Smooth muscle cell (in vitro differentiated cells): ENCODE measurements around the gene SLC24A3. TPM values are rescaled to one million over a fixed set of nuclear protein-coding genes. Genes with fewer than 3 reads are reported as not detected.

Experiments used
- DNase-seq: peaks from one replicate; lab custom pipeline; 2025; ENCODE audit not compliant: unreplicated experiment; lab: John Stamatoyannopoulos, UW
- H2AFZ ChIP-seq: fragments of 200-600 bp; sonication (generic); 2 replicates; pipeline ENCODE4 v1.6.0; 2016; ENCODE audit warnings: antibody characterized with exemption, low read depth, mild to moderate bottlenecking
- H3F3A ChIP-seq: fragments of 200-600 bp; sonication (generic); 2 replicates; pipeline ENCODE4 v1.6.0; 2017; ENCODE audit warnings: antibody characterized with exemption, low read depth
- H3K27ac ChIP-seq: fragments of 200-600 bp; sonication (generic); 2 replicates; pipeline ENCODE4 v1.5.1; 2016; ENCODE audit warnings: low read depth, mild to moderate bottlenecking
- H3K27me3 ChIP-seq: fragments of 200-600 bp; sonication (generic); 2 replicates; pipeline ENCODE4 v1.6.1; 2016; ENCODE audit warnings: low read depth, mild to moderate bottlenecking
- H3K36me3 ChIP-seq: fragments of 200-600 bp; sonication (generic); 2 replicates; pipeline ENCODE4 v1.5.1; 2016; ENCODE audit warnings: low read depth
- H3K4me1 ChIP-seq: fragments of 200-600 bp; sonication (generic); 2 replicates; pipeline ENCODE4 v1.5.1; 2016; ENCODE audit warnings: low read depth
- H3K4me2 ChIP-seq: fragments of 200-600 bp; sonication (generic); 2 replicates; pipeline ENCODE4 v1.6.0; 2016; ENCODE audit warnings: mild to moderate bottlenecking
- H3K4me3 ChIP-seq: fragments of 200-600 bp; sonication (generic); 2 replicates; pipeline ENCODE4 v1.5.1; 2016; ENCODE audit warnings: mild to moderate bottlenecking
- H3K79me2 ChIP-seq: fragments of 200-600 bp; sonication (generic); 2 replicates; pipeline ENCODE4 v1.6.0; 2016; ENCODE audit warnings: low read depth, mild to moderate bottlenecking
- H3K9ac ChIP-seq: fragments of 200-600 bp; sonication (generic); 2 replicates; pipeline ENCODE4 v1.6.0; 2016; ENCODE audit warnings: low read depth
- H3K9me3 ChIP-seq: fragments of 200-600 bp; sonication (generic); replicated peaks from 2 replicates; pipeline ENCODE4 v1.5.1; 2016; ENCODE audit warnings: low read depth
- H4K20me1 ChIP-seq: fragments of 200-600 bp; sonication (generic); 2 replicates; pipeline ENCODE4 v1.6.0; 2016; ENCODE audit warnings: low read depth
- CTCF ChIP-seq: fragments of 200-600 bp; sonication (generic); IDR thresholded peaks from 2 replicates; pipeline ENCODE4 v1.5.1; 2017; ENCODE audit warnings: borderline replicate concordance, mild to moderate bottlenecking, antibody characterized with exemption; ENCODE audit not compliant: insufficient read depth, poor library complexity, severe bottlenecking
- WGBS: methylation state at CpG from one replicate; pipeline ENCODE4 v1.1.7; 2016; ENCODE audit warnings: low lambda C conversion rate; 5-methylcytosine and 5-hydroxymethylcytosine counted together
- polyA plus RNA-seq: library from polyadenylated mRNA; unstranded; fragments of >200 nt; fragmentation: Nextera tagmentation; extraction: Ambion mirVana; gene quantifications from 2 replicates; pipeline ENCODE4 v1.2.1, GENCODE V29; 2016
- total RNA-seq: library from RNA; depleted of rRNA; stranded (reverse); fragments of >200 nt; gene quantifications from 2 replicates; pipeline ENCODE4 v1.2.3, GENCODE V29; 2014

The SLC24A3 gene
- total RNA-seq (2.5 and 3.5 TPM in 2 replicates), polyA plus RNA-seq (3.2 and 4.3 TPM in 2 replicates)

GRCh38 chr20:19212469-19212815 is at the start of gene SLC24A3:
TSS of gene SLC24A3 (plus strand) at chr20:19212642.
- peak within 1 kb of the TSS; percentile 55 for H3K4me3 ChIP-seq
- H3K9ac ChIP-seq, result no peak within 1 kb of the TSS
- peak within 1 kb of the TSS; percentile 71 for H2AFZ ChIP-seq
- no peaks in the 10 kb centered on the region for H3K9me3 ChIP-seq
- peak within 1 kb of the TSS; percentile 88 for H3K4me2 ChIP-seq
- no peak for TF ChIP-seq CTCF
- H3K4me1 ChIP-seq, result no peaks in the 10 kb centered on the region
- no peaks in the 10 kb centered on the region for H3K36me3 ChIP-seq
- no peaks in the 10 kb centered on the region for H4K20me1 ChIP-seq
- H3K27ac ChIP-seq, result no peak within 1 kb of the TSS
- DNase-seq, result no peak
- no peaks in the 10 kb centered on the region for H3K79me2 ChIP-seq
- peaks cover 7% of the 10 kb centered on the region for H3K27me3 ChIP-seq
- WGBS, result no CpG with 5 or more reads among the region's 61 CpGs
- H3F3A ChIP-seq, result no peaks in the 10 kb centered on the region

GRCh38 chr20:19170148-19170547 is 42.3 kb upstream of the SLC24A3 start:
- no peaks in the 10 kb centered on the region for H4K20me1 ChIP-seq
- H3K4me1 ChIP-seq, result no peaks in the 10 kb centered on the region

GRCh38 chr20:19172637-19173036 is 39.8 kb upstream of the SLC24A3 start:
- no peaks in the 10 kb centered on the region for H3K4me1 ChIP-seq
- H3F3A ChIP-seq, result no peaks in the 10 kb centered on the region
- WGBS, result 80% methylated on average over 1 of the region's 1 CpG
- no peaks in the 10 kb centered on the region for H3K9me3 ChIP-seq
- H3K4me3 ChIP-seq, result no peak overlapping the region
- H3K27me3 ChIP-seq, result no peaks in the 10 kb centered on the region
- no peaks in the 10 kb centered on the region for H3K79me2 ChIP-seq
- no peak overlapping the region for H3K9ac ChIP-seq
- no peak overlapping the region for H3K27ac ChIP-seq
- H2AFZ ChIP-seq, result no peak overlapping the region
- H3K36me3 ChIP-seq, result no peaks in the 10 kb centered on the region
- no peak overlapping the region for H3K4me2 ChIP-seq
- TF ChIP-seq CTCF, result no peak
- no peak for DNase-seq
- H4K20me1 ChIP-seq, result no peaks in the 10 kb centered on the region

More at GRCh38 chr20:19170148-19170547, 42.3 kb upstream of the SLC24A3 start:
- H2AFZ ChIP-seq, result no peak overlapping the region
- no peak for DNase-seq
- no peak overlapping the region for H3K4me3 ChIP-seq
- no peaks in the 10 kb centered on the region for H3K79me2 ChIP-seq
- H3F3A ChIP-seq, result no peaks in the 10 kb centered on the region
- H3K36me3 ChIP-seq, result no peaks in the 10 kb centered on the region
- H3K4me2 ChIP-seq, result no peak overlapping the region
- no peak overlapping the region for H3K9ac ChIP-seq
- no peak for TF ChIP-seq CTCF
- H3K27me3 ChIP-seq, result no peaks in the 10 kb centered on the region
- H3K9me3 ChIP-seq, result no peaks in the 10 kb centered on the region
- H3K27ac ChIP-seq, result no peak overlapping the region

- Histone ChIP-seq H3K36me3 (no peaks in the 10 kb centered on the region), H3K4me3 (no peak overlapping the region), H3K4me1 (no peaks in the 10 kb centered on the region), H2AFZ (no peak overlapping the region), H3K79me2 (no peaks in the 10 kb centered on the region), H3K9me3 (no peaks in the 10 kb centered on the region), H3K4me2 (no peak overlapping the region), H4K20me1 (no peaks in the 10 kb centered on the region), H3K27ac (no peak overlapping the region), H3K27me3 (no peaks in the 10 kb centered on the region), H3K9ac (no peak overlapping the region), H3F3A (no peaks in the 10 kb centered on the region)
- WGBS, result 88% methylated on average over 1 of the region's 1 CpG
- TF ChIP-seq CTCF, result no peak
- DNase-seq, result no peak
Observed at GRCh38 chr20:19176470-19177052, 35.9 kb upstream of the SLC24A3 start.
